GM13976 (cell line): Measurements from ENCODE around the gene ACOT12.

Source experiments
- DNase-seq: peaks from one replicate; pipeline ENCODE4 v3.0.0; 2012; ENCODE audit warnings: low spot score
- in situ Hi-C: fragments of 300-500 bp; cut with MboI; formaldehyde crosslinking; loops from one replicate; pipeline ENCODE4 v1.12.0; 2022; ENCODE audit warnings: low sequenced_read_pairs, mixed read lengths, inconsistent platforms; ENCODE audit not compliant: unreplicated experiment
- TF ChIP-seq, protein P1 (sequence below): IDR thresholded peaks from 2 replicates; pipeline ENCODE4 v1.5.1; 2012; ENCODE audit warnings: borderline replicate concordance, mild to moderate bottlenecking; ENCODE audit not compliant: insufficient read depth; ENCODE audit errors: extremely low read depth, missing control alignments, control extremely low read depth

ACOT12 gene

DNA sequence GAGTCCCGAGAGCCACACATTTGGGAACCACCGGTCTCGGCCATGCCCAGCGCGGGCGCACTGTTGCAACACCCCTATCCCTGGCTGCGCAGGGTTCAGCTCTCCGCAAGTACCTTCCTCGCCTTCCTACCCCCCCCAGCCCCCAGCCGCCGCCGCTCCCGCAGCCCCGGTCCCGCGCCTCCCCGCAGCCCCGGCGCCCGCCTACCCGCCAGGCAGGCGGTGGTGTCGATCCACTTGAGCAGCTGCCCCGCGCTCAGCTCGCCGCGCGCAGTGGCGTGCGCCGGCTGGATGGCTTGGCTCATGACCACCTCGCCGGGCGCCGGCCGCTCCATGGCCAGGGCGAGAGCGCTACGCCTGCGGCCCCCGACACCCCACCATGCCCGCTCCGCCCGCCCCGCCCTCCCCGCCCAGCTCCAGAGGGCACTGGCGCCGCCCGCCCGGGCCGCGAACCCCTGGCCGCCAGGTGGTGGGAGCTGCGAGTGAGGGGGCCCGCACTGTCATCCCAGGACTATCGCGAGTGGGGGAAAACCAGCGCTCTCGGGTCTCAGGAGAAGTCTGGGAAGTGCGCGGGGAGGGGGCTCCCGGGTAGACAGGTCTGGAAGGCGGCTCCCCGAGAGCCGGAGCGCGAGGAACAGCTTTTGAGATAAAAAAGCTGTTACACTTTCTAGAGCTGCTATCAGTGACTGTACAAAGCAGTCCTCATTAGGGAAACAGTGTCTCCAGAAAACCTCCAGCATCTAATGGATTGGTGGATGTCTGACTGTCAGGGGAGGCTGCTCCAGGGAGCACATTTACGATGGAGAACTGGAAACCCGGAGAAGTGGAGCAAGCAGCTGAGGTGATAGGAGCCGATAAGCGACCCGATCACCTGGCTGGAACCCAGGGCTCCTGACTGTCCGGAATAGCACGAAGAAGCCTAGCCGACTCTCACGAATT, at the start of gene ACOT12:
ACOT12 (minus strand) TSS at position 352 of the 936 bp plus-strand sequence; CDS start at position 332, 20 bp downstream.
- TF ChIP-seq, protein P1, sequence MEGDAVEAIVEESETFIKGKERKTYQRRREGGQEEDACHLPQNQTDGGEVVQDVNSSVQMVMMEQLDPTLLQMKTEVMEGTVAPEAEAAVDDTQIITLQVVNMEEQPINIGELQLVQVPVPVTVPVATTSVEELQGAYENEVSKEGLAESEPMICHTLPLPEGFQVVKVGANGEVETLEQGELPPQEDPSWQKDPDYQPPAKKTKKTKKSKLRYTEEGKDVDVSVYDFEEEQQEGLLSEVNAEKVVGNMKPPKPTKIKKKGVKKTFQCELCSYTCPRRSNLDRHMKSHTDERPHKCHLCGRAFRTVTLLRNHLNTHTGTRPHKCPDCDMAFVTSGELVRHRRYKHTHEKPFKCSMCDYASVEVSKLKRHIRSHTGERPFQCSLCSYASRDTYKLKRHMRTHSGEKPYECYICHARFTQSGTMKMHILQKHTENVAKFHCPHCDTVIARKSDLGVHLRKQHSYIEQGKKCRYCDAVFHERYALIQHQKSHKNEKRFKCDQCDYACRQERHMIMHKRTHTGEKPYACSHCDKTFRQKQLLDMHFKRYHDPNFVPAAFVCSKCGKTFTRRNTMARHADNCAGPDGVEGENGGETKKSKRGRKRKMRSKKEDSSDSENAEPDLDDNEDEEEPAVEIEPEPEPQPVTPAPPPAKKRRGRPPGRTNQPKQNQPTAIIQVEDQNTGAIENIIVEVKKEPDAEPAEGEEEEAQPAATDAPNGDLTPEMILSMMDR: no peak
- in situ Hi-C loops: no loop called here
- no peak for DNase-seq

DNA sequence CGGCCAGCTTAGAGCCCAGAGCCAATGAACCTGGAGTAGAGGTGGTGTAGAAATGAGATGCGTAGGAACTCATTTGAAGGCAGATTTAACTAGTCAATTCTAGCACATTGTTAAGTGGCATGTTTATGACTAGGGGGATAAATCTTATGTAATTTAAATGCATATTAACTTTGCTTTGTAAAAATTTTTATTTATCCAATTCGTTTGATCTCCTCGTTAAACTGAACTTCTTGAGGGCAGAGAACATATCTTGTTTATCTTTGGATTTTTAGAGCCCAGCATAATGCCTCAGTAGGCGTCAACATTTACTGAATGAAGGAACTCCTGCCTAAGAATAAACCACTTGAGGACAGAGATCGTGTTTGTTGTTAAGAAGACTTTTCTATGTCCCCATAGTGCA, 41.1 kb upstream of the ACOT12 start:
- DNase-seq: no peak
- in situ Hi-C loops: no loop called here
- TF ChIP-seq, protein P1: no peak

DNA sequence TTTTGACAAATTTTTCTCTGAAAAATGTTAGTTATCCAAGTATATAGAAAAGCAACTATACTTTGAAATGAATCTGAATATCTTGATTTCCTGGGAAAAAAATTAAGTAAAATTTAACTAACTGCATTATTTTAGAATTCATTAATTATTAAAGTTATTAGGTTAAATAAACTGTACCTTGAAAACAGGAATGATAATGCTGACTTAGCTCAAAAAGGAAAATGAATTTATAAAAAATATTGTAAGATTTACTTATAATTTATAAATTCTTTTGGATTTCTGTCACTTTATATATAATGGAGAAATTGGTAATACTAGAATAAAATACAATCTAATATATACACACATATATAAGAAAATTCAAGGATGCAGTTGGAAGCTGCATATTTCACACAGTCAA, 36.1 kb upstream of the ACOT12 start:
- DNase-seq: no peak
- TF ChIP-seq, protein P1: no peak
- in situ Hi-C loops: loop anchor here (10.0 kb wide), 1 partner anchor 795 kb away; no protein-coding TSS in a partner anchor

- no peak for DNase-seq
- TF ChIP-seq, protein P1: no peak
- in situ Hi-C loops: loop anchor here (10.0 kb wide), 1 partner anchor 795 kb away; no protein-coding TSS in a partner anchor
Observed at GRCh38 chr5:81429363-81429762, 35.4 kb upstream of the ACOT12 start.

DNA sequence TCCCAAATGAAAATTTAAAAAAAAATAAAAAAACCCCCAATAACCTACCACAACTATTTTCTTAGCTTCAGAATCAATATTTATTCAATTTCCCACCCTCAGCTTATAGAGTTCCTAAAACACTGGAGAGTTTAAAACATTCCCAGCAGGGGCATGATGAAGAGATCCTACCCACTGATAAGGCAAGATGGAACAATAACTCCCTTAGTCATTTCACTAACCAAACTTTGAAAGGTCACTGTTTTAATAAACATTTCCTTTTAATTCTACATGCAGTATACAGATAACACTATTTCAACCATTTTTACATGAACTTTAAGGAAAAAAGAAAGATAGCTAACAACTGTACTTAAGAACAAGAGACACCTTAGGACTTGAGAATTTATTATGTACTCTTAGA, 34.9 kb upstream of the ACOT12 start:
- TF ChIP-seq, protein P1: no peak
- no peak for DNase-seq
- in situ Hi-C loops: loop anchor here (10.0 kb wide), 1 partner anchor 796 kb away; no protein-coding TSS in a partner anchor

DNA sequence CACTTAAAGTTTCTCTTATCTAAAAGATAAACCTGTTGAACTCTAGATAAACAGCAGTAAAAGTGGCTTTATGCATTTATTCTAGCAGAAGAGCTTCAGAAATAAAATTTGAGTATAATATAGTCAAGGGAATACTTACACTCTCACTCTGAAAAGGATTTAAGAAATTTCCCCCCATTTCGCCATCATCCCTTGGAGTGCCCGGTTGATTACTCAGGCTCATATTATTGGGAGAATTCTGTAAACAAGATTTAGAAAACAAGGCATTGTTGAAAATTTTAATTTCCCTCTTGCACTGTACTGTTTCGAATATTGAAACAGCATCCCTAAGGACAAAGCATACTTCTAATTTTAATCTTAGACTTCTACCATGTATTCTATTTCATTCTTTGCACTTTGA, 34.5 kb upstream of the ACOT12 start:
- DNase-seq: no peak
- in situ Hi-C loops: loop anchor here (10.0 kb wide), 1 partner anchor 796 kb away; no protein-coding TSS in a partner anchor
- TF ChIP-seq, protein P1: no peak
